ENCODE measurements around the gene GABRR3.

The GABRR3 gene

DNA sequence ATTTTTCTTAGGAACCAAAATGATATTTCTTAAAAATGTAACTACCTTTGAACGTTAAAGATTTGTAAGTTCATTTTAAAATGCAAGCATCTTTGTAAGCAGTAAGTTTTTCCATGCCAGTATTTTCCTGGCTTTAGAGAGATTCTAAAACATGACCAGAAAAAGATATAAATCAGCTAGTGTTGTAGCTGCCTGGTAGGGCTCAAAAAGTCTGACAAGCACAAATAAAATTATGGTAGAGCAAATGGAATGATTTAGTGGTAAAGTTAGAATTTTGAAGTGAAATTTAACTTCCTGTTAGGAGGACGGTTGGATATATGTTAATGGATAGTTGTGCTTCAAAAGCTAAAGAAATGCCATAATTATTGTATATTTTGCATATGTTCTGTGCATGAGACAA lies 29.7 kb downstream of the GABRR3 start:
- Histone ChIP-seq H3K4me2 (ENCODE audit: low read depth, low read length, poor library complexity, severe bottlenecking) (no peak overlapping the region), H4K20me1 (ENCODE audit: low read depth, low read length) (no peaks in the 10 kb centered on the region), H3K9me3 (ENCODE audit: insufficient read depth, low read length) (no peaks in the 10 kb centered on the region), H2AFZ (ENCODE audit: low read depth, low read length, severe bottlenecking) (no peak overlapping the region), H3F3A (ENCODE audit: insufficient read depth) (peaks cover 12% of the 10 kb centered on the region; the same call in 1 of the 2 replicates), H3K9me2 (replicated peaks; ENCODE audit: insufficient read depth, low read length) (no peaks in the 10 kb centered on the region), H3K27ac (ENCODE audit: low read depth, low read length) (no peak overlapping the region), H3K36me3 (ENCODE audit: low read length) (no peaks in the 10 kb centered on the region), H3K9ac (ENCODE audit: low read length) (no peak overlapping the region), H3K4me3 (ENCODE audit: insufficient read depth, low read length, poor library complexity, severe bottlenecking) (no peak overlapping the region), H3K27me3 (ENCODE audit: low read length) (no peaks in the 10 kb centered on the region), H3K79me2 (ENCODE audit: insufficient read depth, low read length) (no peaks in the 10 kb centered on the region)
- TF ChIP-seq, protein P1, sequence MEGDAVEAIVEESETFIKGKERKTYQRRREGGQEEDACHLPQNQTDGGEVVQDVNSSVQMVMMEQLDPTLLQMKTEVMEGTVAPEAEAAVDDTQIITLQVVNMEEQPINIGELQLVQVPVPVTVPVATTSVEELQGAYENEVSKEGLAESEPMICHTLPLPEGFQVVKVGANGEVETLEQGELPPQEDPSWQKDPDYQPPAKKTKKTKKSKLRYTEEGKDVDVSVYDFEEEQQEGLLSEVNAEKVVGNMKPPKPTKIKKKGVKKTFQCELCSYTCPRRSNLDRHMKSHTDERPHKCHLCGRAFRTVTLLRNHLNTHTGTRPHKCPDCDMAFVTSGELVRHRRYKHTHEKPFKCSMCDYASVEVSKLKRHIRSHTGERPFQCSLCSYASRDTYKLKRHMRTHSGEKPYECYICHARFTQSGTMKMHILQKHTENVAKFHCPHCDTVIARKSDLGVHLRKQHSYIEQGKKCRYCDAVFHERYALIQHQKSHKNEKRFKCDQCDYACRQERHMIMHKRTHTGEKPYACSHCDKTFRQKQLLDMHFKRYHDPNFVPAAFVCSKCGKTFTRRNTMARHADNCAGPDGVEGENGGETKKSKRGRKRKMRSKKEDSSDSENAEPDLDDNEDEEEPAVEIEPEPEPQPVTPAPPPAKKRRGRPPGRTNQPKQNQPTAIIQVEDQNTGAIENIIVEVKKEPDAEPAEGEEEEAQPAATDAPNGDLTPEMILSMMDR (IDR thresholded peaks at IDR 0.05; ENCODE audit: insufficient read depth, low read length, poor library complexity, severe bottlenecking), result no peak
- TF ChIP-seq EZH2phosphoT487 (conservative IDR thresholded peaks at IDR 0.05; ENCODE audit: low read length), result no peak

DNA sequence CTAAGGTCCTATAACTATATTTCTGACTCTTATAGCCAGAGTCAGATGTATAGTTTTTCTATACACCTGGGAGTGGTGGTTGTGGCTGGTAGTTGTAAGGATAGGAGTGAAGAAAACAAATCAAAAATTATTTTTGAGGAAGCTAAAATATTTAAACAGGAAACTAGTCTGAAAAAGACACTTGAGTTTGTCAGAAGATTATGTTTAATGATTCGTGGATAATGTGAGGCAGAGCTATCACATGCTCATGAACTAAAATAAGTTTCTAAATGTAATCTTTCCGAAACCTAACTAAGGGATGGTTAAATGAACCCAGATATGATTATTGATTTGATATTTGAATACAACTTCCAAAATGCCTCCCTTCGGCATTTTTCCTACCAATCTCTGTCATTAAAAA lies 30.4 kb downstream of the GABRR3 start:
- peak overlapping the region; percentile 25 for H2AFZ ChIP-seq (ENCODE audit: low read depth, low read length, severe bottlenecking)
- no peak overlapping the region for H3K27ac ChIP-seq (ENCODE audit: low read depth, low read length)
- H3K9ac ChIP-seq (ENCODE audit: low read length), result no peak overlapping the region
- no peaks in the 10 kb centered on the region for H3K79me2 ChIP-seq (ENCODE audit: insufficient read depth, low read length)
- TF ChIP-seq EZH2phosphoT487 (conservative IDR thresholded peaks at IDR 0.05; ENCODE audit: low read length), result no peak
- TF ChIP-seq, protein P1 (IDR thresholded peaks at IDR 0.05; ENCODE audit: insufficient read depth, low read length, poor library complexity, severe bottlenecking), result no peak
- peaks cover 12% of the 10 kb centered on the region; the same call in 1 of the 2 replicates for H3F3A ChIP-seq (ENCODE audit: insufficient read depth)
- no peaks in the 10 kb centered on the region for H3K9me3 ChIP-seq (ENCODE audit: insufficient read depth, low read length)
- H3K9me2 ChIP-seq (replicated peaks; ENCODE audit: insufficient read depth, low read length), result no peaks in the 10 kb centered on the region
- H4K20me1 ChIP-seq (ENCODE audit: low read depth, low read length), result no peaks in the 10 kb centered on the region
- no peak overlapping the region for H3K4me3 ChIP-seq (ENCODE audit: insufficient read depth, low read length, poor library complexity, severe bottlenecking)
- H3K27me3 ChIP-seq (ENCODE audit: low read length), result no peaks in the 10 kb centered on the region
- no peaks in the 10 kb centered on the region for H3K36me3 ChIP-seq (ENCODE audit: low read length)
- peak overlapping the region; percentile 17 for H3K4me2 ChIP-seq (ENCODE audit: low read depth, low read length, poor library complexity, severe bottlenecking)

GRCh38 chr3:98003306-98003969 lies 31.7 kb downstream of the GABRR3 start:
- peak overlapping the region; percentile 44 for H3K27ac ChIP-seq (ENCODE audit: low read depth, low read length)
- no peaks in the 10 kb centered on the region for H3K27me3 ChIP-seq (ENCODE audit: low read length)
- no peak overlapping the region for H3K9ac ChIP-seq (ENCODE audit: low read length)
- TF ChIP-seq, protein P1 (IDR thresholded peaks at IDR 0.05; ENCODE audit: insufficient read depth, low read length, poor library complexity, severe bottlenecking), result no peak
- TF ChIP-seq EZH2phosphoT487 (conservative IDR thresholded peaks at IDR 0.05; ENCODE audit: low read length), result no peak
- H2AFZ ChIP-seq (ENCODE audit: low read depth, low read length, severe bottlenecking), result peak overlapping the region; percentile 25
- H3K4me2 ChIP-seq (ENCODE audit: low read depth, low read length, poor library complexity, severe bottlenecking), result peak overlapping the region; percentile 17
- no peaks in the 10 kb centered on the region for H3K9me3 ChIP-seq (ENCODE audit: insufficient read depth, low read length)
- no peaks in the 10 kb centered on the region for H3K36me3 ChIP-seq (ENCODE audit: low read length)
- H3F3A ChIP-seq (ENCODE audit: insufficient read depth), result peaks cover 12% of the 10 kb centered on the region; the same call in 1 of the 2 replicates
- no peaks in the 10 kb centered on the region for H3K9me2 ChIP-seq (replicated peaks; ENCODE audit: insufficient read depth, low read length)
- H3K79me2 ChIP-seq (ENCODE audit: insufficient read depth, low read length), result no peaks in the 10 kb centered on the region
- no peaks in the 10 kb centered on the region for H4K20me1 ChIP-seq (ENCODE audit: low read depth, low read length)
- no peak overlapping the region for H3K4me3 ChIP-seq (ENCODE audit: insufficient read depth, low read length, poor library complexity, severe bottlenecking)
